ENCODE measurements around the gene SLIT1.

SLIT1 gene

GRCh38 chr10:97224483-97225435 lies 39.0 kb upstream of the SLIT1 start:
- Histone ChIP-seq H3K27me3 (ENCODE audit: control insufficient read depth in 1 of 2, insufficient read depth in 1 of 2, low read length in 2 of 2) (no peaks in the 10 kb centered on the region), H3K9ac (ENCODE audit: low read length) (no peak overlapping the region), H2AFZ (ENCODE audit: low read depth, low read length) (no peak overlapping the region), H3K9me3 (ENCODE audit: control insufficient read depth, low read length) (no peaks in the 10 kb centered on the region), H2BK15ac (ENCODE audit: low read depth, poor library complexity, severe bottlenecking) (no peak overlapping the region), H3K23ac (ENCODE audit: low read length in 2 of 2) (no peak overlapping the region), H2BK12ac (ENCODE audit: low read length in 2 of 2) (no peak overlapping the region), H3K79me1 (replicated peaks; ENCODE audit: low read length, poor library complexity, severe bottlenecking) (peaks cover 1% of the 10 kb centered on the region), H2AK5ac (ENCODE audit: low read length, severe bottlenecking) (no peak overlapping the region), H3K4ac (ENCODE audit: low read depth in 1 of 2, low read length in 2 of 2) (no peak overlapping the region), H3K18ac (ENCODE audit: low read depth in 1 of 2, low read length in 2 of 2) (no peak overlapping the region), H4K91ac (ENCODE audit: low read length) (no peak overlapping the region), H3K27ac (ENCODE audit: low read length, poor library complexity, severe bottlenecking) (no peak overlapping the region), H3K4me2 (ENCODE audit: low read length, poor library complexity, severe bottlenecking) (no peak overlapping the region), H3K4me3 (ENCODE audit: insufficient read depth in 1 of 2, low read depth in 1 of 2, low read length in 2 of 2) (peak overlapping the region in 1 of 2 experiments; percentile 30), H3K36me3 (ENCODE audit: control insufficient read depth in 1 of 2, insufficient read depth in 2 of 2, low read depth in 1 of 2, low read length in 2 of 2) (peaks cover 3 to 17% of the 10 kb centered on the region in 2 experiments), H4K8ac (ENCODE audit: low read length) (no peak overlapping the region), H3K14ac (ENCODE audit: low read length in 2 of 2) (no peak overlapping the region), H3K4me1 (ENCODE audit: control insufficient read depth, insufficient read depth, low read depth, low read length) (no peaks in the 10 kb centered on the region), H2BK120ac (ENCODE audit: low read depth, low read length) (no peak overlapping the region), H2BK5ac (ENCODE audit: low read depth, low read length, poor library complexity, severe bottlenecking) (no peak overlapping the region)
- DNase-seq, result no peak
- 89% methylated on average over 3 of the region's 4 CpGs for WGBS

DNA sequence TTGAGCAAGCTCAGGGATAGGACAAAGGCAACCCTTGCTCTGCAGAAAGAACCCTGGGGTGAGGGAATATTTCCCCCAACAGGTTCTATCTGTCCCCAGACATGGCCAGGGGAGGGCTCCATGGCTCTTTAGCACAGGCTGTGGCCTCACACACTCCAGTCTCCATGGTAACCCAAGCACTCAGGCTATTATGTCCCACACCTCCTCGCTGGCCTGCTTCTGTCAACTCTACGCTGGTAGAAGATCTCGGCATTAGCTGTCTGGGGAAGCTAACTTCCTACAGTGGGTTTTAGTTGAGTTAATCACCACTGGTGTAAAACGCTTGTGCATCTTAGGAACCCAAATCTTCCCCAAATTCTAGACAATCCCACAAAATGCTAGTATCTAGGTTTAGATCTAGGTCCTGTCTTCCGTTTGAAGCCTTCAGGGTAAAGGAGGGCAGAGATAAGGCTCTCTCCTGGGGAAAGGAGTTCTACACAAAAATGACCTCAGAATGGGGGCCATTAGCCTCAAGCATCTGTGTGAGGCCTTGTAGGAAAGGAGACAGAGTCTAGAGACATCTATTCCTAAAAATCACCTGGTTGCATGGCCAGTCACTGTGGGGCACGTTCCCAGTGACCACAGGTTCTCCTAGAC lies 36.7 kb upstream of the SLIT1 start:
- WGBS, result 92% methylated on average over 2 of the region's 6 CpGs
- Histone ChIP-seq H2BK15ac (ENCODE audit: low read depth, poor library complexity, severe bottlenecking) (no peak overlapping the region), H3K4me1 (ENCODE audit: control insufficient read depth, insufficient read depth, low read depth, low read length) (peaks cover 5% of the 10 kb centered on the region), H3K9me3 (ENCODE audit: control insufficient read depth, low read length) (no peaks in the 10 kb centered on the region), H2BK5ac (ENCODE audit: low read depth, low read length, poor library complexity, severe bottlenecking) (no peak overlapping the region), H3K14ac (ENCODE audit: low read length in 2 of 2) (no peak overlapping the region), H2AFZ (ENCODE audit: low read depth, low read length) (no peak overlapping the region), H3K4ac (ENCODE audit: low read depth in 1 of 2, low read length in 2 of 2) (no peak overlapping the region), H3K27me3 (ENCODE audit: control insufficient read depth in 1 of 2, insufficient read depth in 1 of 2, low read length in 2 of 2) (no peaks in the 10 kb centered on the region), H3K18ac (ENCODE audit: low read depth in 1 of 2, low read length in 2 of 2) (no peak overlapping the region), H3K4me2 (ENCODE audit: low read length, poor library complexity, severe bottlenecking) (no peak overlapping the region), H2AK5ac (ENCODE audit: low read length, severe bottlenecking) (no peak overlapping the region), H4K8ac (ENCODE audit: low read length) (no peak overlapping the region), H3K27ac (ENCODE audit: low read length, poor library complexity, severe bottlenecking) (no peak overlapping the region), H3K4me3 (ENCODE audit: insufficient read depth in 1 of 2, low read depth in 1 of 2, low read length in 2 of 2) (no peak overlapping the region), H2BK12ac (ENCODE audit: low read length in 2 of 2) (no peak overlapping the region), H3K36me3 (ENCODE audit: control insufficient read depth in 1 of 2, insufficient read depth in 2 of 2, low read depth in 1 of 2, low read length in 2 of 2) (peaks cover 3 to 10% of the 10 kb centered on the region in 2 experiments), H2BK120ac (ENCODE audit: low read depth, low read length) (no peak overlapping the region), H3K9ac (ENCODE audit: low read length) (no peak overlapping the region), H3K23ac (ENCODE audit: low read length in 2 of 2) (no peak overlapping the region), H4K91ac (ENCODE audit: low read length) (no peak overlapping the region), H3K79me1 (replicated peaks; ENCODE audit: low read length, poor library complexity, severe bottlenecking) (peaks cover 1% of the 10 kb centered on the region)
- DNase-seq, result peak; percentile 11

DNA sequence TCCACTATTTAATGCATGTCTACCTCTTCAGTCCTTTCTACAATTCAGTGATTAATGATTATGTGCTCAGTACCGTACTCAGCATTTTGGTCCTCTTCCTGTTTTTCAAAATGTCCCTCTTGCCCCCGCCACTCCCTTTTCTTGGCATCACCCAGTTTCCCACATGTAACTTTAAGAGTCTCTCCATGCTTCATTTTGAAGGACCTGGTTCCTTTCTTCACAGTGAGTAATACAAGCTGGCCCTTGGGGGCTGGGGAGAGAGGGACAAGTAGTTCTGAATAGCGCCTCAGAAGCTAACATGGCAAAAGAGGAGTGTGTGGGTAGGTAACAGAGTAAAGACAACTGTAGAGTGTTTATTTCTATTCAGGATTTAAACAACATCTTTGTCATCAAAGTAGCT lies 34.6 kb upstream of the SLIT1 start:
- no peaks in the 10 kb centered on the region for H3K27me3 ChIP-seq (ENCODE audit: control insufficient read depth in 1 of 2, insufficient read depth in 1 of 2, low read length in 2 of 2)
- WGBS, result 100% methylated on average over 3 of the region's 3 CpGs
- H3K14ac ChIP-seq (ENCODE audit: low read length in 2 of 2), result no peak overlapping the region
- no peak overlapping the region for H2BK120ac ChIP-seq (ENCODE audit: low read depth, low read length)
- no peak overlapping the region for H3K23ac ChIP-seq (ENCODE audit: low read length in 2 of 2)
- H3K4ac ChIP-seq (ENCODE audit: low read depth in 1 of 2, low read length in 2 of 2), result no peak overlapping the region
- H4K91ac ChIP-seq (ENCODE audit: low read length), result no peak overlapping the region
- no peak overlapping the region for H3K4me3 ChIP-seq (ENCODE audit: insufficient read depth in 1 of 2, low read depth in 1 of 2, low read length in 2 of 2)
- H2BK15ac ChIP-seq (ENCODE audit: low read depth, poor library complexity, severe bottlenecking), result no peak overlapping the region
- H3K18ac ChIP-seq (ENCODE audit: low read depth in 1 of 2, low read length in 2 of 2), result no peak overlapping the region
- peaks cover 5% of the 10 kb centered on the region for H3K4me1 ChIP-seq (ENCODE audit: control insufficient read depth, insufficient read depth, low read depth, low read length)
- H3K4me2 ChIP-seq (ENCODE audit: low read length, poor library complexity, severe bottlenecking), result no peak overlapping the region
- peaks cover 1% of the 10 kb centered on the region for H3K79me1 ChIP-seq (replicated peaks; ENCODE audit: low read length, poor library complexity, severe bottlenecking)
- H2AK5ac ChIP-seq (ENCODE audit: low read length, severe bottlenecking), result no peak overlapping the region
- H3K9me3 ChIP-seq (ENCODE audit: control insufficient read depth, low read length), result no peaks in the 10 kb centered on the region
- no peak overlapping the region for H2AFZ ChIP-seq (ENCODE audit: low read depth, low read length)
- peaks cover 3 to 7% of the 10 kb centered on the region in 2 experiments for H3K36me3 ChIP-seq (ENCODE audit: control insufficient read depth in 1 of 2, insufficient read depth in 2 of 2, low read depth in 1 of 2, low read length in 2 of 2)
- no peak overlapping the region for H3K27ac ChIP-seq (ENCODE audit: low read length, poor library complexity, severe bottlenecking)
- no peak overlapping the region for H2BK5ac ChIP-seq (ENCODE audit: low read depth, low read length, poor library complexity, severe bottlenecking)
- no peak for DNase-seq
- no peak overlapping the region for H3K9ac ChIP-seq (ENCODE audit: low read length)
- H2BK12ac ChIP-seq (ENCODE audit: low read length in 2 of 2), result no peak overlapping the region
- no peak overlapping the region for H4K8ac ChIP-seq (ENCODE audit: low read length)

DNA sequence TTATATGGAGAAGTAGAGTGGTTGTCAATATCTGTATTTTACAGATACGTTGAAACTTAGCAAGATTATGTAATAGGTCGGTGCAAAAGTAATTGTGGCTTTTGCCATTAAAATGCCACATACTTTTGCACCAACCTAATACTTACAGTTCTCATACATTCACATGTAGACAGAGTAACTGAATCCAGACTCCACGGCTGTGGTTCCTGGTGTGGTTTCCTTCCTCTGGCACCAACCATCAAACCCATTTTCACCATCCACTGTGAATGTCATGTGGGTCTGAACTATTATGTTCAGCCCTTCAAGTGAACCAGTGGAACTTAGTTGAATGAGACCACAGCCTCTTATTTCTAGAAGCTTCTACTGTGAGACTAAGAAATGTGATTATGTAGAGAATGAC lies 31.5 kb upstream of the SLIT1 start:
- H2AK5ac ChIP-seq (ENCODE audit: low read length, severe bottlenecking), result no peak overlapping the region
- no peak overlapping the region for H2BK12ac ChIP-seq (ENCODE audit: low read length in 2 of 2)

More for the DNA sequence above, 31.5 kb upstream of the SLIT1 start:
- no peak overlapping the region for H4K8ac ChIP-seq (ENCODE audit: low read length)
- no peak for DNase-seq
- H3K27me3 ChIP-seq (ENCODE audit: control insufficient read depth in 1 of 2, insufficient read depth in 1 of 2, low read length in 2 of 2), result no peaks in the 10 kb centered on the region
- H3K27ac ChIP-seq (ENCODE audit: low read length, poor library complexity, severe bottlenecking), result no peak overlapping the region
- no peak overlapping the region for H2AFZ ChIP-seq (ENCODE audit: low read depth, low read length)
- no peak overlapping the region for H3K14ac ChIP-seq (ENCODE audit: low read length in 2 of 2)
- no peak overlapping the region for H4K91ac ChIP-seq (ENCODE audit: low read length)
- H3K36me3 ChIP-seq (ENCODE audit: control insufficient read depth in 1 of 2, insufficient read depth in 2 of 2, low read depth in 1 of 2, low read length in 2 of 2), result no peaks in the 10 kb centered on the region
- peak overlapping the region; percentile 26 for H3K9ac ChIP-seq (ENCODE audit: low read length)
- H3K4me1 ChIP-seq (ENCODE audit: control insufficient read depth, insufficient read depth, low read depth, low read length), result peaks cover 5% of the 10 kb centered on the region
- no peak overlapping the region for H3K4me2 ChIP-seq (ENCODE audit: low read length, poor library complexity, severe bottlenecking)
- peaks cover 1% of the 10 kb centered on the region for H3K79me1 ChIP-seq (replicated peaks; ENCODE audit: low read length, poor library complexity, severe bottlenecking)
- no peak overlapping the region for H3K23ac ChIP-seq (ENCODE audit: low read length in 2 of 2)
- H2BK15ac ChIP-seq (ENCODE audit: low read depth, poor library complexity, severe bottlenecking), result no peak overlapping the region
- no peak overlapping the region for H3K18ac ChIP-seq (ENCODE audit: low read depth in 1 of 2, low read length in 2 of 2)
- H3K4me3 ChIP-seq (ENCODE audit: insufficient read depth in 1 of 2, low read depth in 1 of 2, low read length in 2 of 2), result no peak overlapping the region
- WGBS, result 82% methylated on average over 3 of the region's 3 CpGs
- H3K9me3 ChIP-seq (ENCODE audit: control insufficient read depth, low read length), result no peaks in the 10 kb centered on the region
- H3K4ac ChIP-seq (ENCODE audit: low read depth in 1 of 2, low read length in 2 of 2), result no peak overlapping the region
- no peak overlapping the region for H2BK5ac ChIP-seq (ENCODE audit: low read depth, low read length, poor library complexity, severe bottlenecking)
- H2BK120ac ChIP-seq (ENCODE audit: low read depth, low read length), result no peak overlapping the region

All from mesenchymal stem cell (in vitro differentiated cells and primary cell).